Endodermal cell (in vitro differentiated cells): Measurements from ENCODE around the gene ADIPOQ. TPM values are rescaled to one million over a fixed set of nuclear protein-coding genes. Genes with fewer than 3 reads are reported as not detected.
"Not testable (repeated sequence)": the region's sequence is repeated elsewhere in the genome, so short reads cannot be mapped to it uniquely, and the experiment has no call there.

ENCODE experiments used
- DNase-seq: peaks from one replicate; pipeline ENCODE4 v3.0.0-alpha.2; 2017
- H3K27ac ChIP-seq: 2 replicates; pipeline ENCODE4 v1.5.1; 2013; ENCODE audit warnings: mild to moderate bottlenecking, low read depth, low read length, moderate library complexity
- H3K27me3 ChIP-seq: 2 replicates; pipeline ENCODE4 v1.6.1; 2013; ENCODE audit warnings: mild to moderate bottlenecking, low read length, moderate library complexity; ENCODE audit not compliant: insufficient read depth, control insufficient read depth, poor library complexity, severe bottlenecking
- H3K36me3 ChIP-seq: 2 replicates; pipeline ENCODE4 v1.7.0; 2013; ENCODE audit warnings: mild to moderate bottlenecking, low read length, moderate library complexity; ENCODE audit not compliant: control insufficient read depth, insufficient read depth
- H3K4me1 ChIP-seq: one replicate; pipeline ENCODE4 v1.7.0; 2013; ENCODE audit warnings: low read length; ENCODE audit not compliant: control insufficient read depth, insufficient read depth
- H3K4me3 ChIP-seq: 2 replicates; pipeline ENCODE4 v1.5.1; 2013; ENCODE audit warnings: mild to moderate bottlenecking, low read length, moderate library complexity
- H3K9ac ChIP-seq: 2 replicates; pipeline ENCODE4 v1.6.1; 2013; ENCODE audit warnings: mild to moderate bottlenecking, low read length, moderate library complexity; ENCODE audit not compliant: poor library complexity, severe bottlenecking; ENCODE audit errors: extremely low read depth
- H3K9me3 ChIP-seq: 2 replicates; pipeline ENCODE4 v1.6.1; 2013; ENCODE audit warnings: mild to moderate bottlenecking, low read length, moderate library complexity; ENCODE audit not compliant: control insufficient read depth
- H3K27ac Mint-ChIP-seq: 2 replicates; pipeline ENCODE4 v1.8.0; 2020; ENCODE audit warnings: mixed read lengths
- H3K27me3 Mint-ChIP-seq: 2 replicates; pipeline ENCODE4 v1.8.0; 2021; ENCODE audit warnings: mild to moderate bottlenecking, mixed read lengths; ENCODE audit not compliant: insufficient read depth
- H3K36me3 Mint-ChIP-seq: 2 replicates; pipeline ENCODE4 v1.8.0; 2020; ENCODE audit warnings: low read depth, mixed read lengths
- H3K4me1 Mint-ChIP-seq: 2 replicates; pipeline ENCODE4 v1.8.0; 2020; ENCODE audit warnings: mixed read lengths
- H3K4me3 Mint-ChIP-seq: 2 replicates; pipeline ENCODE4 v1.8.0; 2020; ENCODE audit warnings: mild to moderate bottlenecking, moderate library complexity, mixed read lengths
- H3K9me3 Mint-ChIP-seq: 2 replicates; pipeline ENCODE4 v1.8.0; 2020; ENCODE audit warnings: mild to moderate bottlenecking, mixed read lengths
- WGBS, 2 experiments: methylation state at CpG; one replicate each; pipeline versions ENCODE4 v1.1.5 to v1.1.7; 2013; ENCODE audit warnings: missing lambda C conversion rate in 2 of 2, mixed read lengths in 1 of 2; ENCODE audit not compliant: insufficient coverage in 1 of 2, insufficient read length in 1 of 2; 5-methylcytosine and 5-hydroxymethylcytosine counted together
- total RNA-seq, 2 donors: library from RNA; stranded (reverse); fragmentation: NEBNext Ultra II Directional in 1 of 2; extraction: Animal tissue kit (Norgen Biotek cat#: 25700) in 1 of 2; gene quantifications; 2 replicates in 1 of 2; 3 replicates in 1 of 2; pipeline ENCODE4 v1.2.1, GENCODE V29; 2021
- TF ChIP-seq, protein P1 (sequence below): fragments of 200-600 bp; sonication (generic); conservative IDR thresholded peaks from 2 replicates; pipeline ENCODE4 v1.5.0; 2021; ENCODE audit warnings: antibody characterized with exemption, mild to moderate bottlenecking

Gene ADIPOQ
- total RNA-seq, 2 donors from 2014 or later = not detected

DNA sequence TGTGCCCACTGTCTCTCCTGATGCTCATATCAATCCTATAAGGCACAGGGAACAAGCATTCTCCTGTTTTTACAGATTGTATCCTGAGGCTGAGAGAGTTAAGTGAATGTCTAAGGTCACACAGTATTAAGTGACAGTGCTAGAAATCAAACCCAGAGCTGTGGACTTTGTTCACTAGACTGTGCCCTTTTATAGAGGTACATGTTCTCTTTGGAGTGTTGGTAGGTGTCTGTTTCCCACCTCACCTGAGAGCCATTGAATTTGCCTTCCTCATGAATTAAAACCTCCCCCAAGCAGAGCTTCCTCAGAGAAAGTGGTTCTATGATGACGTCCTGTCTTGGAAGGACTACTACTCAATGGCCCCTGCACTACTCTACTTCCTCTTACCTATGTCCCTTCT lies 12.4 kb downstream of the ADIPOQ start:
- H3K9ac ChIP-seq = no peak overlapping the region
- H3K4me3 ChIP-seq = no peak overlapping the region
- H3K36me3 ChIP-seq = no peaks in the 10 kb centered on the region
- H3K9me3 Mint-ChIP-seq = peaks cover 2% of the 10 kb centered on the region
- no peaks in the 10 kb centered on the region for H3K36me3 Mint-ChIP-seq
- no peak for DNase-seq
- H3K9me3 ChIP-seq = no peaks in the 10 kb centered on the region
- peaks cover 7% of the 10 kb centered on the region for H3K27me3 Mint-ChIP-seq
- no peaks in the 10 kb centered on the region for H3K4me1 ChIP-seq
- peaks cover 2% of the 10 kb centered on the region for H3K4me1 Mint-ChIP-seq
- no peak overlapping the region for H3K4me3 Mint-ChIP-seq
- WGBS, 2 experiments = 0% methylated on average over 1 of the region's 1 CpG
- TF ChIP-seq, protein P1, sequence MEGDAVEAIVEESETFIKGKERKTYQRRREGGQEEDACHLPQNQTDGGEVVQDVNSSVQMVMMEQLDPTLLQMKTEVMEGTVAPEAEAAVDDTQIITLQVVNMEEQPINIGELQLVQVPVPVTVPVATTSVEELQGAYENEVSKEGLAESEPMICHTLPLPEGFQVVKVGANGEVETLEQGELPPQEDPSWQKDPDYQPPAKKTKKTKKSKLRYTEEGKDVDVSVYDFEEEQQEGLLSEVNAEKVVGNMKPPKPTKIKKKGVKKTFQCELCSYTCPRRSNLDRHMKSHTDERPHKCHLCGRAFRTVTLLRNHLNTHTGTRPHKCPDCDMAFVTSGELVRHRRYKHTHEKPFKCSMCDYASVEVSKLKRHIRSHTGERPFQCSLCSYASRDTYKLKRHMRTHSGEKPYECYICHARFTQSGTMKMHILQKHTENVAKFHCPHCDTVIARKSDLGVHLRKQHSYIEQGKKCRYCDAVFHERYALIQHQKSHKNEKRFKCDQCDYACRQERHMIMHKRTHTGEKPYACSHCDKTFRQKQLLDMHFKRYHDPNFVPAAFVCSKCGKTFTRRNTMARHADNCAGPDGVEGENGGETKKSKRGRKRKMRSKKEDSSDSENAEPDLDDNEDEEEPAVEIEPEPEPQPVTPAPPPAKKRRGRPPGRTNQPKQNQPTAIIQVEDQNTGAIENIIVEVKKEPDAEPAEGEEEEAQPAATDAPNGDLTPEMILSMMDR = no peak
- H3K27ac Mint-ChIP-seq = no peak overlapping the region
- H3K27ac ChIP-seq = no peak overlapping the region
- H3K27me3 ChIP-seq = no peaks in the 10 kb centered on the region

DNA sequence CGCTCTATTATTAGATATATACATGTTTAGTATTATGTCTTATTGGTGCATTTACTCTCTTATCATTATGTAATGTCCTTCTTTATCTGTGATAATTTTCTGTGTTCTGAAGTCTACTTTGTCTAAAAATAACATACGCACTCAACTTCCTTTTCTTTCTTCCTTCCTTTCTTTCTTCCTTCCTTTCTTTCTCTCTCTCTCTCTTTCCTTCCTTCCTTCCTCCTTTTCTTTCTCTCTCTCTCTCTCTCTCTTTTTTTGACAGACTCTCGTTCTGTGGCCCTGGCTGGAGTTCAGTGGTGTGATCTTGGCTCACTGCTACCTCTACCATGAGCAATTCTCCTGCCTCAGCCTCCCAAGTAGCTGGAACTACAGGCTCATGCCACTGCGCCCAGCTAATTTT lies 15.2 kb downstream of the ADIPOQ start:
- Histone ChIP-seq H3K9me3 (no peaks in the 10 kb centered on the region), H3K27ac (no peak overlapping the region), H3K36me3 (no peaks in the 10 kb centered on the region), H3K4me3 (no peak overlapping the region), H3K27me3 (no peaks in the 10 kb centered on the region), H3K4me1 (no peaks in the 10 kb centered on the region), H3K9ac (no peak overlapping the region)
- Mint-ChIP-seq H3K4me1 (no peaks in the 10 kb centered on the region), H3K36me3 (no peaks in the 10 kb centered on the region), H3K27ac (no peak overlapping the region), H3K27me3 (peaks cover 4% of the 10 kb centered on the region), H3K4me3 (no peak overlapping the region), H3K9me3 (peaks cover 2% of the 10 kb centered on the region)
- peak; percentile 13 for DNase-seq
- WGBS, 2 experiments = 86 to 91% methylated on average over 2 to 3 of the region's 4 CpGs
- TF ChIP-seq, protein P1 = no peak

DNA sequence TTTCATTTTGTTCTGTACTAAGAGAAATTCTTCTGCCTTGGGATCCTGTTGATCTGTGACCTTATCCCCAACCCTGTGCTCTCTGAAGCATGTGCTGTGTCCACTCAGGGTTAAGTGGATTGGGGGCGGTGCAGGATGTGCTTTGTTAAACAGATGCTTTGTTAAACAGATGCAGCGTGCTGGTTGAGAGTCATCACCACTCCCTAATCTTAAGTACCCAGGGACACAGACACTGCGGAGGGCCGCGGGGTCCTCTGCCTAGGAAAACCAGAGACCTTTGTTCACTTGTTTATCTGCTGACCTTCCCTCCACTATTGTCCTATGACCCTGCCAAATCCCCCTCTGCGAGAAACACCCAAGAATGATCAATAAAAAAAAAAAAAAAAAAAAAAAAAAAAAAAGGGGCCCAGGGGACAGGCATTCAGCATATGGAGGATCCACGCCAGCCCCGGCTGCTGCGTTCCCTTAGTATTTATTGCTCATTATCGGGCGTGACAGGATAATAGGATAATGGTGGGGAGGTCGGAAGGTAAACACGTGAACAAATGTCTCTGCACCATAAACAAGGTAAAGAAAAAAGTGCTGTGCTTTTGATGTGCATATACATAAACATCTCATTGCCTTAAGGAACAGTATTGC lies 22.8 kb downstream of the ADIPOQ start:
- not testable (repeated sequence) for H3K9me3 Mint-ChIP-seq, H3K4me3 ChIP-seq, H3K9ac ChIP-seq, H3K4me1 ChIP-seq, H3K36me3 ChIP-seq, H3K9me3 ChIP-seq, DNase-seq, H3K4me3 Mint-ChIP-seq, H3K27ac ChIP-seq, H3K27ac Mint-ChIP-seq, H3K27me3 ChIP-seq, H3K27me3 Mint-ChIP-seq, H3K36me3 Mint-ChIP-seq
- no CpG with 5 or more reads among the region's 13 CpGs for WGBS, 2 experiments
- H3K4me1 Mint-ChIP-seq = peaks cover 21% of the 10 kb centered on the region

DNA sequence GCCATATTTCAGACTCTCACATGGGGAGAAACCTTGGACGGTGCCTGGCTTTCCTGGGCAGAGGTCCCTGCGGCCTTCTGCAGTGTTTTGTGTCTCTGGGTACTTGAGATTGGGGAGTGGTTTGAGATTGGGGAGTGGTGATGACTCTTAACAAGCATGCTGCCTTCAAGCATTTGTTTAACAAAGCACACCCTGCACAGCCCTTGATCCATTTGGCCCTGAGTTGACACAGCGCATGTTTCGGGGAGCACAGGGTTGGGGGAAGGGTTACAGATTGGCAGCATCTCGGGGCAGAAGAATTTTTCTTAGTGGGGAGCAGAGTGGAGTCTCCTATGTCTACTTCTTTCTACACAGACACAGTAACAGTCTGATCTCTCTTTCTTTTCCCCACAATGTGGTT lies 23.6 kb downstream of the ADIPOQ start:
- H3K4me1 ChIP-seq, H3K36me3 Mint-ChIP-seq, H3K9ac ChIP-seq, H3K27me3 ChIP-seq, H3K9me3 ChIP-seq, H3K27ac Mint-ChIP-seq, H3K4me3 Mint-ChIP-seq, H3K4me3 ChIP-seq, DNase-seq, H3K27ac ChIP-seq, H3K27me3 Mint-ChIP-seq, H3K9me3 Mint-ChIP-seq, H3K36me3 ChIP-seq: not testable (repeated sequence)
- no CpG with 5 or more reads among the region's 5 CpGs for WGBS, 2 experiments
- peaks cover 28% of the 10 kb centered on the region for H3K4me1 Mint-ChIP-seq
